ENCODE measurements around the gene OCA2.

OCA2 gene

DNA sequence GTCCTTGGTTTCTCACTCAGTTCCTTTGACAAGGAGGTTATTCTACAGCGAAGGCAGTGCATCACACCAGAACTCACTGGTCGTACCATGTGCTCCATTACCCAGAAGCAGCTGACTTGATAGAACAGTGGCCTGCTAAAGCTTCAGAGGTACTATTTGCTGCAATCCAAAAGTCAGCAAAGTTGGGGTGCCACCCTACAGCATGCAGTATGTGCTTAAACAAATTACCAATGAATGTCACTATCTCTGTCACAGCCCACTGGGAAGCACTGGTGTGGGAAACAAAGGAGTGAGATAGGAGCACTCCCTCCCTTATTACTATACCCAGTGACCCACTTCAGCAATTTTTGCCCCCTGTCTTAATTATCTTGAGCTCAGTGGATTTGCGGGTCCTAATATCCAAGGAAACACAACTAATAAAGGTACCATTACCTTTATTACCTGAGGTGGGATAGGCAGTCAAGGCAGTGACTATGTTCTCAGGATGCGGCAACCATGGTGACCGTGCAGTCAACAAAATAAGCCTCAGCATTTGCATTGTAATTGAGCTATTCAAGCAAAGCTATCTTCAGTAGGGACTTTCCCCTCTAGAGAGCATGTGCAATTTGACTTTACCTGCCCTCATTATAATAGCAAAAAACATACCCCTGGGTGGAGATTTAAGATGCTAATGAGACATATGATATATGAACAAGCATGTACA lies 199.4 kb downstream of the OCA2 start:
- TF ChIP-seq, protein P1, sequence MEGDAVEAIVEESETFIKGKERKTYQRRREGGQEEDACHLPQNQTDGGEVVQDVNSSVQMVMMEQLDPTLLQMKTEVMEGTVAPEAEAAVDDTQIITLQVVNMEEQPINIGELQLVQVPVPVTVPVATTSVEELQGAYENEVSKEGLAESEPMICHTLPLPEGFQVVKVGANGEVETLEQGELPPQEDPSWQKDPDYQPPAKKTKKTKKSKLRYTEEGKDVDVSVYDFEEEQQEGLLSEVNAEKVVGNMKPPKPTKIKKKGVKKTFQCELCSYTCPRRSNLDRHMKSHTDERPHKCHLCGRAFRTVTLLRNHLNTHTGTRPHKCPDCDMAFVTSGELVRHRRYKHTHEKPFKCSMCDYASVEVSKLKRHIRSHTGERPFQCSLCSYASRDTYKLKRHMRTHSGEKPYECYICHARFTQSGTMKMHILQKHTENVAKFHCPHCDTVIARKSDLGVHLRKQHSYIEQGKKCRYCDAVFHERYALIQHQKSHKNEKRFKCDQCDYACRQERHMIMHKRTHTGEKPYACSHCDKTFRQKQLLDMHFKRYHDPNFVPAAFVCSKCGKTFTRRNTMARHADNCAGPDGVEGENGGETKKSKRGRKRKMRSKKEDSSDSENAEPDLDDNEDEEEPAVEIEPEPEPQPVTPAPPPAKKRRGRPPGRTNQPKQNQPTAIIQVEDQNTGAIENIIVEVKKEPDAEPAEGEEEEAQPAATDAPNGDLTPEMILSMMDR (IDR thresholded peaks at IDR 0.05; ENCODE audit: low read depth, low read length): no peak
- DNase-seq (ENCODE audit: extremely low read depth, low read depth): no peak

DNA sequence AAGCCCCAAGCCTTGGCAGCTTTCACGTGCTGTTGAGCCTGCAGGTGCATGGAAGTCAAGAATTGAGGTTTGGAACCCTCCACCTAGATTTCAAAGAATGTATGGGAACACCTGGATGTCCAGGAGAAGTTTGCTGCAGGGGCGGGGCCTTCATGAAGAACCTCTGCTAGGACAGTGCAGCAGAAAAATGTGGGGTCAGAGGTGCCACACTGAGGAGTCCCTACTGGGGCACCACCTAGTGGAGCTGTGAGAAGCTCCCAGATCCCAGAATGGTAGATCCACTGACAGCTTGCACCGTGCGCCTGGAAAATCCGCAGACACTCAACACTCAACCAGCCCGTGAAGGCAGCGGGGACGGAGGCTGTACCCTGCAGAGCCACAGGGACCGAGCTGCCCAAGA lies 201.6 kb downstream of the OCA2 start:
- TF ChIP-seq, protein P1 (IDR thresholded peaks at IDR 0.05; ENCODE audit: low read depth, low read length): no peak
- DNase-seq (ENCODE audit: extremely low read depth, low read depth): no peak

DNA sequence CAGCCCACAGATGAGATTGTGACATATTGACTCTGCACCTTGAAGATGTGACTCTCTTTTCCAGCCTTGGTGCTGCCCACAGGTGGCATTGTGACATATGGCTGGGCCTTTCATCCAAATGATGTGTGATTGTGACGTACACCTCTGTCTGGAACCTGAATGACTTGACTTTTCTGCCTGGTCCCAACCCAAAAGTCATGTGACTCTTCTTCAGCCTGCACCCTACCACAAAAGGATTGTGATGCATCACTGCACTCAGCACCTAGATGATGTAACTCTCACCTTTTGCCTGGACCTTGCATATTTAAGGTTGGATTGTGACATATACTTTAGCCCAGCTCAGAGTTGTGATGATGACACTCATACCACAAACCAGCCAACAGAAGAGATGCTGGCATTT lies 204.5 kb downstream of the OCA2 start:
- TF ChIP-seq, protein P1 (IDR thresholded peaks at IDR 0.05; ENCODE audit: low read depth, low read length): no peak
- no peak for DNase-seq (ENCODE audit: extremely low read depth, low read depth)

DNA sequence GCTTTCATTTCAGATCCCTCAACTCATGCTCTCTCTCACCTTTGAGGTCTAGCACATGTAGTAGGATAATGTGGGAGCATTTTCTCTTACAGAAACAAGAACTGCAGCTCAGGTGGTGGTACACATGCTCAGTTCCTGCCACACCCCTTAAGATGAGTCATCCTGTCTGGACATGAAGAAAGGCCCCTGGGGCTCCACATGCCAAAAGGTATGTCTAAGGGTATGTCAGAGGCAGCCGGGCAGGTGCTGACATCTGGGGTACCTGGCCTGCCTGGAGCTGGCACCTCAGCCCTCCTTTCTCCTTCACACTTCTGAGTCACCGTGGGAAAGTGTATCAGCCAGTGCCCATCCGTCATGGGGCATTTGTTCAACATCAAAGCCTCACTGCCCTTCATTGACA lies 209.9 kb downstream of the OCA2 start:
- TF ChIP-seq, protein P1 (IDR thresholded peaks at IDR 0.05; ENCODE audit: low read depth, low read length): no peak
- no peak for DNase-seq (ENCODE audit: extremely low read depth, low read depth)

DNA sequence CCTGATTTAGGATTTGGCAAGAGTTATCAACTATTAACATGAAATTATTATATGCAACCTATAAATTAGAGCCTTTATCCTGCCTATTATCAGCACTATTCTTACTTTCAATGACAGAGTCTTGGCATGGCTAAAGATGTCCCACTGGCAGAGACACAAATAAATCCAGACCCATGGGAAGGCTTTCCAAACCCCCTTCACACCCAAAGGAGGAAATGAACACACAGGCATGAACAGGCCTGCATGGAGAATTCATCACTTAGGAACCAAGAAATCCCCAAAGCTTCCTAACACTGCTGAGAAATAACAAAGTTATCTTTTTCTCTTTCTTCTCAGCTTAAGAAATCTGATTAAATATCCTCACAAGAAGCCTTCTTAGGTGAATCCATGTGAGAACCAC lies 213.9 kb downstream of the OCA2 start:
- TF ChIP-seq, protein P1 (IDR thresholded peaks at IDR 0.05; ENCODE audit: low read depth, low read length): no peak
- DNase-seq (ENCODE audit: extremely low read depth, low read depth): no peak

DNA sequence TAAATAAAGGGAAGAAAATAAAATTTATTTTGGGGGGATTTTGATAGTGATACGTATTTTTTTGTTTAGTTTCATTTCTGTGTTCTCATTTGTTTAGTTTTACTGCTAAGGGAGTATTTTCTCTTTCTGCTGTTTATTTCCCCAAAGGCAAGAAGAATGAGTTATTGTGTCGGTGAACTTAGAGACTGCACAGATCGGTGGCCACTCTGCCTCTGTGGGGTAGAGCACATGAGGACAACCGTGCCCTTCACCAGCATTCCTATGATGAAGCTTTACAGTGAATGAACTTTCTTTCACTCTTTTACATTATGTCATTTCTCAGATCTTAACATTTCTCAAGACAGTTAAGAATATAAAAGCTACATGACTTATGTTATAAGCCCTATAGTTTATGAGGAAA lies 214.4 kb downstream of the OCA2 start:
- TF ChIP-seq, protein P1 (IDR thresholded peaks at IDR 0.05; ENCODE audit: low read depth, low read length): no peak

DNA sequence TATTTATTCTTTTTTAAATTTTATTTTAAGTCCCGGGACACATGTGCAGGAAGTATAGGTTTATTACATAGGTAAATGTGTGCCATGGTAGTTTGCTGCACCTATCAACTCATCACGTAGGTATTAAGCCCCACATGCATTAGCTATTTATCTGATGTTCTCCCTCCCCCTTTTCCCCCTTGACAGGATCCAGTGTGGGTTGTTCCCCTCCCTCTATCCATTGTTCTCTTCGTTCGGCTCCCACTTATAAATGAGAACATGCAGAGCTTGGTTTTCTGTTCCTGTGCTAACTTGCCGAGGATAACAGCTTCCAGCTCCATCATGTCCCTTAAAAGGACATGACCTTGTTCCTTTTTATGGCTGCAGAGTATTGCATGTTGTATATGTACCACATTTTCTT lies 220.3 kb downstream of the OCA2 start:
- TF ChIP-seq, protein P1 (IDR thresholded peaks at IDR 0.05; ENCODE audit: low read depth, low read length): no peak
- no peak for DNase-seq (ENCODE audit: extremely low read depth, low read depth)

More for the DNA sequence above, 214.4 kb downstream of the OCA2 start:
- no peak for DNase-seq (ENCODE audit: extremely low read depth, low read depth)
